Ovary (tissue), 3 donors: ENCODE data around the gene HEXD.

Experiments used
- CTCF ChIP-seq, 3 donors: fragments of 450-650 bp in 2 of 3; fragments of 200-600 bp in 1 of 3; IDR thresholded peaks; one replicate each; pipeline versions ENCODE4 v1.5.1 to v1.8.0; 2016 to 2022; ENCODE audit warnings: antibody characterized with exemption in 3 of 3, mild to moderate bottlenecking in 1 of 3
- EP300 ChIP-seq: sonication (generic); formaldehyde crosslinking; IDR thresholded peaks from one replicate; pipeline ENCODE4 v1.6.1; 2017; ENCODE audit warnings: antibody characterized with exemption
- donor health status: DM: no; HTN: no; CAD: no.

- TF ChIP-seq CTCF (IDR thresholded peaks at IDR 0.05), result no peak
- TF ChIP-seq EP300, result no peak
These were observed 15.3 kb upstream of the HEXD start for GRCh38 chr17:82402865-82403264.
